ENCODE data around the gene CSNK1G3. TPM values are rescaled to one million over a fixed set of nuclear protein-coding genes. Genes with fewer than 3 reads are reported as not detected.

CSNK1G3 gene
- total RNA-seq, 1 experiment from 2014 or later = 51.1 TPM

GRCh38 chr5:123659495-123659894 is 147.5 kb downstream of the CSNK1G3 start:
- ATAC-seq (no peak), DNase-seq (ENCODE audit: low read depth, low spot score) (no peak)
- H3K36me3 ChIP-seq (ENCODE audit: control insufficient read depth in 1 of 2, insufficient read depth in 2 of 2, low read length in 2 of 2) = no peaks in the 10 kb centered on the region
- H2AFZ ChIP-seq (ENCODE audit: low read depth, low read length, poor library complexity, severe bottlenecking) = no peak overlapping the region
- RAD21 ChIA-PET (ENCODE audit: low non-redundant PET in 1 of 2, low total read pairs in 2 of 2, uncharacterized antibody in 2 of 2, unreplicated experiment in 2 of 2) = no interaction called here
- H3K4me1 ChIP-seq (ENCODE audit: control insufficient read depth in 1 of 2, insufficient read depth in 2 of 2, low read length in 2 of 2) = no peaks in the 10 kb centered on the region
- H4K20me1 ChIP-seq (ENCODE audit: insufficient read depth) = no peaks in the 10 kb centered on the region
- no peaks in the 10 kb centered on the region for H3K9me3 ChIP-seq (ENCODE audit: control insufficient read depth in 1 of 2, insufficient read depth in 1 of 2, low read depth in 1 of 2, low read length in 2 of 2)
- H3K9ac ChIP-seq (ENCODE audit: low read length) = no peak overlapping the region
- no TSS peak for BruUV-seq (replicated peaks)
- no peak overlapping the region for H3K27ac ChIP-seq (ENCODE audit: low read depth, low read length)
- CTCF ChIA-PET = no interaction called here
- no peaks in the 10 kb centered on the region for H3K9me2 ChIP-seq (ENCODE audit: insufficient read depth)
- H3K4me2 ChIP-seq (ENCODE audit: low read length) = no peak overlapping the region
- H3K4me3 ChIP-seq (replicated peaks in 1 of 2; ENCODE audit: low read depth in 1 of 2, low read length in 2 of 2) = no peak overlapping the region
- POLR2A ChIA-PET = no interaction called here
- intact Hi-C loops (cut with micrococcal nuclease) = no loop called here
- no peaks in the 10 kb centered on the region for H3K27me3 ChIP-seq (ENCODE audit: insufficient read depth, low read length)
- no peak for TF ChIP-seq SRF (IDR thresholded peaks at IDR 0.05; ENCODE audit: low read depth)
- TF ChIP-seq CEBPB (IDR thresholded peaks at IDR 0.05; ENCODE audit: low read depth) = no peak
- no peak for TF ChIP-seq ZFX (IDR thresholded peaks at IDR 0.05)
- H3K79me2 ChIP-seq (ENCODE audit: insufficient read depth, low read length) = no peaks in the 10 kb centered on the region

DNA sequence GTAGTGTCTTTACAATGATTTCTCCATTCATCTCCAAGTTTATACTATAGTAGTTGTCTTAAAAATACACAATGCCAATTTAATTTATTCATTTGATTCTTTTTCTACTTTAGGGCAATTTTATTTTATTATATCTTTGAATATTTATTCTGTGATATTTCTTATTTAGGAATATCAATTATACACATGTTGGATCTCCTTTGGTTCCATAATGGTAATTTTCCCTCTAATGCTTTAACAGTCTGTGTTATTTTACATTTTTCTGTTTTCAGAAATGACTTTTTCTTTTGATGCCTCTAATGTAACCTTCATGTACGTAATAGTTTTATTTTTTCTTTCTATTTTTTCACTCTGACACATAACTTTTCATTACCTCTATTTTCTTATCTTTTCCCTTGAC is 153.0 kb downstream of the CSNK1G3 start:
- Histone ChIP-seq H3K4me3 (replicated peaks in 1 of 2; ENCODE audit: low read depth in 1 of 2, low read length in 2 of 2) (no peak overlapping the region), H4K20me1 (ENCODE audit: insufficient read depth) (no peaks in the 10 kb centered on the region), H3K4me2 (ENCODE audit: low read length) (no peak overlapping the region), H3K4me1 (ENCODE audit: control insufficient read depth in 1 of 2, insufficient read depth in 2 of 2, low read length in 2 of 2) (no peaks in the 10 kb centered on the region), H3K9ac (ENCODE audit: low read length) (no peak overlapping the region), H3K27me3 (ENCODE audit: insufficient read depth, low read length) (no peaks in the 10 kb centered on the region), H3K27ac (ENCODE audit: low read depth, low read length) (no peak overlapping the region), H3K9me3 (ENCODE audit: control insufficient read depth in 1 of 2, insufficient read depth in 1 of 2, low read depth in 1 of 2, low read length in 2 of 2) (no peaks in the 10 kb centered on the region), H3K36me3 (ENCODE audit: control insufficient read depth in 1 of 2, insufficient read depth in 2 of 2, low read length in 2 of 2) (no peaks in the 10 kb centered on the region), H3K79me2 (ENCODE audit: insufficient read depth, low read length) (no peaks in the 10 kb centered on the region), H2AFZ (ENCODE audit: low read depth, low read length, poor library complexity, severe bottlenecking) (no peak overlapping the region), H3K9me2 (ENCODE audit: insufficient read depth) (no peaks in the 10 kb centered on the region)
- no peak for DNase-seq (ENCODE audit: low read depth, low spot score)
- ATAC-seq = no peak
- CTCF ChIA-PET = no interaction called here
- intact Hi-C loops (cut with micrococcal nuclease) = loop anchor here (5.0 kb wide), 1 partner anchor 1148 kb away; no protein-coding TSS in a partner anchor
- RAD21 ChIA-PET (ENCODE audit: low non-redundant PET in 1 of 2, low total read pairs in 2 of 2, uncharacterized antibody in 2 of 2, unreplicated experiment in 2 of 2) = no interaction called here
- BruUV-seq (replicated peaks) = no TSS peak
- POLR2A ChIA-PET = no interaction called here
- TF ChIP-seq YY1 (IDR thresholded peaks at IDR 0.05; ENCODE audit: extremely low read depth, insufficient replicate concordance, low read depth, low read length) = no peak
- TF ChIP-seq, protein P1, sequence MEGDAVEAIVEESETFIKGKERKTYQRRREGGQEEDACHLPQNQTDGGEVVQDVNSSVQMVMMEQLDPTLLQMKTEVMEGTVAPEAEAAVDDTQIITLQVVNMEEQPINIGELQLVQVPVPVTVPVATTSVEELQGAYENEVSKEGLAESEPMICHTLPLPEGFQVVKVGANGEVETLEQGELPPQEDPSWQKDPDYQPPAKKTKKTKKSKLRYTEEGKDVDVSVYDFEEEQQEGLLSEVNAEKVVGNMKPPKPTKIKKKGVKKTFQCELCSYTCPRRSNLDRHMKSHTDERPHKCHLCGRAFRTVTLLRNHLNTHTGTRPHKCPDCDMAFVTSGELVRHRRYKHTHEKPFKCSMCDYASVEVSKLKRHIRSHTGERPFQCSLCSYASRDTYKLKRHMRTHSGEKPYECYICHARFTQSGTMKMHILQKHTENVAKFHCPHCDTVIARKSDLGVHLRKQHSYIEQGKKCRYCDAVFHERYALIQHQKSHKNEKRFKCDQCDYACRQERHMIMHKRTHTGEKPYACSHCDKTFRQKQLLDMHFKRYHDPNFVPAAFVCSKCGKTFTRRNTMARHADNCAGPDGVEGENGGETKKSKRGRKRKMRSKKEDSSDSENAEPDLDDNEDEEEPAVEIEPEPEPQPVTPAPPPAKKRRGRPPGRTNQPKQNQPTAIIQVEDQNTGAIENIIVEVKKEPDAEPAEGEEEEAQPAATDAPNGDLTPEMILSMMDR (IDR thresholded peaks at IDR 0.05 in 2 of 3, conservative IDR thresholded peaks at IDR 0.05 in 1 of 3; ENCODE audit: borderline replicate concordance in 1 of 3, insufficient read depth in 1 of 3, low read depth in 2 of 3, low read length in 2 of 3) = no peak
- TF ChIP-seq POLR2AphosphoS5 (IDR thresholded peaks at IDR 0.05; ENCODE audit: low read depth, low read length) = no peak
- no peak for TF ChIP-seq EZH2 (IDR thresholded peaks at IDR 0.05)
- no peak for TF ChIP-seq POLR2A (IDR thresholded peaks at IDR 0.05; ENCODE audit: borderline replicate concordance, extremely low read depth, insufficient read depth, insufficient read length)
- no peak for TF ChIP-seq SRF (IDR thresholded peaks at IDR 0.05; ENCODE audit: low read depth)
- no peak for TF ChIP-seq ZNF274 (IDR thresholded peaks at IDR 0.05; ENCODE audit: low read depth, low read length)
- no peak for TF ChIP-seq CEBPB (IDR thresholded peaks at IDR 0.05; ENCODE audit: low read depth)
- TF ChIP-seq EZH2phosphoT487 (IDR thresholded peaks at IDR 0.05; ENCODE audit: borderline replicate concordance) = no peak
- no peak for TF ChIP-seq ZBTB33 (IDR thresholded peaks at IDR 0.05; ENCODE audit: extremely low read depth, insufficient replicate concordance, low read length)
- no peak for TF ChIP-seq EGR1 (IDR thresholded peaks at IDR 0.05; ENCODE audit: low read depth)
- no peak for TF ChIP-seq JUND (IDR thresholded peaks at IDR 0.05)
- TF ChIP-seq SP1 (IDR thresholded peaks at IDR 0.05; ENCODE audit: low read depth) = no peak

Measured in HCT116 (cell line).